ENCODE results near the gene EPM2A. TPM values are rescaled to one million over a fixed set of nuclear protein-coding genes. Genes with fewer than 3 reads are reported as not detected.

The EPM2A gene
- 1 to 10 TPM; 6.4 to 8.5 TPM for total RNA-seq

GRCh38 chr6:145735356-145736165 lies at the start of gene EPM2A:
EPM2A (minus strand) TSS chr6:145735520; CDS start chr6:145735498, 22 bp downstream.
- H3K4me1 Mint-ChIP-seq (ENCODE audit: low read depth) = peaks cover 22% of the 10 kb centered on the region
- peak; percentile 77 for DNase-seq
- CTCF ChIA-PET = interaction anchor here (0.6 to 1.5 kb wide), 2 partner anchors 32 to 79 kb away, joined by 3 to 10 read pairs; partner anchors contain the start of gene FBXO30
- H3K9me3 Mint-ChIP-seq = no peaks in the 10 kb centered on the region
- no peaks in the 10 kb centered on the region for H3K27me3 Mint-ChIP-seq
- H3K27ac Mint-ChIP-seq = peak within 1 kb of the TSS; percentile 99
- intact Hi-C loops (cut with micrococcal nuclease) = loop anchor here (1.0 to 10.0 kb wide), 7 partner anchors 79 to 1469 kb away; partner anchors contain the start of genes FBXO30, SHPRH and STXBP5
- H3K4me3 Mint-ChIP-seq = peak within 1 kb of the TSS; percentile 91
- POLR2A ChIA-PET = interaction anchor here (0.7 to 2.2 kb wide), 9 partner anchors 8 to 230 kb away, joined by 3 to 37 read pairs (median 5); partner anchors contain the start of genes FBXO30 and SHPRH
- no peaks in the 10 kb centered on the region for H3K36me3 Mint-ChIP-seq

GRCh38 chr6:145784683-145785082 lies 49.4 kb upstream of the EPM2A start:
- Mint-ChIP-seq H3K27ac (no peak overlapping the region), H3K9me3 (peaks cover 13% of the 10 kb centered on the region), H3K36me3 (peaks cover 12% of the 10 kb centered on the region), H3K4me3 (no peak overlapping the region), H3K27me3 (no peaks in the 10 kb centered on the region), H3K4me1 (ENCODE audit: low read depth) (no peaks in the 10 kb centered on the region)
- intact Hi-C loops (cut with micrococcal nuclease) = no loop called here
- POLR2A ChIA-PET = no interaction called here
- CTCF ChIA-PET = no interaction called here
- no peak for DNase-seq

DNA sequence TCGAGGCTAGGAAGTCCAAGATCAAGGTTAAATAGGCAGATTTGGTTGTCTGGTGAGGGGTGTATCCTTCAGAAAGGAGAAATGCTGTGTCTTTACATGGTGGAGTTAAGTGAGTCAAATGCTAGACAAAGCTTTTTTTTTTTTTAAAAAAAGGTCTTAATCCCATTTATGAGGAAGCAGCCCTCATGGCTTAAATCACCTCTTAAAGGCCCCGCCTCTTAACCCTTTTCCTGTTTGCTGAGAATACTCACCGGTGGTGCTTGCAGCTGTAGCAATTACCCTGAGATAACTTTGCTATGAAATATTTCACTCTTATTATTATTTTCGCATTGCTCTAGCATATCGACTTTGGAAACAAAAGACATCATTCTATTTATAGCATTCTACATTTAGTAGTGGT lies 48.5 kb upstream of the EPM2A start:
- Mint-ChIP-seq H3K4me3 (no peak overlapping the region), H3K27ac (no peak overlapping the region), H3K36me3 (peaks cover 8% of the 10 kb centered on the region), H3K9me3 (peaks cover 6% of the 10 kb centered on the region), H3K27me3 (no peaks in the 10 kb centered on the region), H3K4me1 (ENCODE audit: low read depth) (no peaks in the 10 kb centered on the region)
- ChIA-PET POLR2A (no interaction called here), CTCF (no interaction called here)
- no peak for DNase-seq
- intact Hi-C loops (cut with micrococcal nuclease) = no loop called here

DNA sequence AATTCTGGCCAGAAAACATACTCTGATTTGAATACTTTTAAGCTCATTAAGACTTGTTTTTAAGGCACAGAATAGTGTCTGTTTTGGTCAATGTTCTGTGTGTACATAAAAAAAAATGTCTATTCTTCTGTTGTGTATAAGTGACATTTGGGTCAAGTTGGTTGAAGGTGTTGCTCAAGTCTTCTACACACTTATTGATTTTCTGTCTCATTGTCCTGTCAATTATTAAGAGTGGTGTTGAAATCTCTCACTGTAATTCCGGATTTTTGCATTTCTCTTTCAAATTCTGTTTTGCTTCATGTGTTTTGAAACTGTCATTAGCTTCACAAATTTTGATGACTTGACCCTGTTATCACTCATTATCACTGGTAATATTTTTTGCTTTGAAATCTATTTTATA lies 37.5 kb upstream of the EPM2A start:
- no peak for DNase-seq
- Mint-ChIP-seq H3K4me3 (no peak overlapping the region), H3K27me3 (peaks cover 2% of the 10 kb centered on the region), H3K36me3 (peaks cover under 1% of the 10 kb centered on the region), H3K27ac (no peak overlapping the region), H3K4me1 (ENCODE audit: low read depth) (no peaks in the 10 kb centered on the region), H3K9me3 (no peaks in the 10 kb centered on the region)
- POLR2A ChIA-PET = no interaction called here
- CTCF ChIA-PET = no interaction called here
- intact Hi-C loops (cut with micrococcal nuclease) = no loop called here

DNA sequence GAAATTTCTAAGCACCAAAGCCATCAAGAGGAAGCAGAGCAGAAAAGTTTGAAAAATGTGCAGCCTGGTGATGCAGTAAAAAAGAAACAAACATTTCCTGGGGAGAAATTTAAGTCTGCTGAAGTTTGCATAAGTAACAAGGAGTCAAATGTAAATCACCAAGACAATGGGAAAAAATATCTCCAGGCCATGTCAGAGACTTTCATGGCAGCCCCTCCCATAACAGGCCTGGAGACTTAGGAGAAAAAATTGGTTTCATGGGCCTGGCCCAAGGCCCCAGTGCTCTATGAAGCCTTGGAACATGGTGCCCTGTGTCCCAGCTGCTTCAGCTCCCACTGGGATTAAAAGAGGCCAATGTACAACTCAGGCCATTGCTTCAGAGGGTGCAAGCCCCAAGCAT lies 30.1 kb upstream of the EPM2A start:
- ChIA-PET POLR2A (no interaction called here), CTCF (no interaction called here)
- no peak overlapping the region for H3K4me3 Mint-ChIP-seq

GRCh38 chr6:145763742-145764141 lies 28.4 kb upstream of the EPM2A start:
- no peak for DNase-seq
- H3K4me1 Mint-ChIP-seq (ENCODE audit: low read depth) = no peaks in the 10 kb centered on the region
- H3K27ac Mint-ChIP-seq = no peak overlapping the region
- intact Hi-C loops (cut with micrococcal nuclease) = no loop called here
- peaks cover 2% of the 10 kb centered on the region for H3K9me3 Mint-ChIP-seq
- no peaks in the 10 kb centered on the region for H3K27me3 Mint-ChIP-seq
- CTCF ChIA-PET = interaction anchor here (1.0 kb wide), 1 partner anchor 8 kb away, joined by 3 read pairs; no protein-coding TSS in a partner anchor
- POLR2A ChIA-PET = no interaction called here
- H3K36me3 Mint-ChIP-seq = no peaks in the 10 kb centered on the region
- no peak overlapping the region for H3K4me3 Mint-ChIP-seq

More for the DNA sequence above, 30.1 kb upstream of the EPM2A start:
- Mint-ChIP-seq H3K36me3 (no peaks in the 10 kb centered on the region), H3K9me3 (peaks cover 2% of the 10 kb centered on the region), H3K27me3 (no peaks in the 10 kb centered on the region), H3K27ac (no peak overlapping the region), H3K4me1 (ENCODE audit: low read depth) (no peaks in the 10 kb centered on the region)
- no peak for DNase-seq
- intact Hi-C loops (cut with micrococcal nuclease) = no loop called here

DNA sequence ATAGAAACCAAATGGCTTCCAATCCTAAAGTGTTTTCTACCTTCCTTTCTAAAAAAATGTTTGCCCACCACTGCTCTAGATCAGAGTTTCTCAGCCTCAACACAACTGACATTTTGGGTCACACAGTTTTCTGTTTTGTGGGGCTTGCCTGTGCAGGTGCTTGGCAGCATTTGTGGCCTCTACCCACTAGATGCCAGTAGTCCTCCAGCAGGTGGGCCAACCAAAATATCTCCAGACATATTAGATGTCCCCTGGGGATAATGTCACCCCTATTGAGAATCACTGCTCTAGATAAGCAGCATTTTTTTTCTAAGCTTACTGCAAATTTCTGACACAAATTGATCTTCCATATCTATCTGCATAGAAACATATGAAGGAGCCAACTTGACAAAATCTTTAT lies 26.3 kb upstream of the EPM2A start:
- Mint-ChIP-seq H3K27me3 (no peaks in the 10 kb centered on the region), H3K27ac (no peak overlapping the region), H3K9me3 (peaks cover 2% of the 10 kb centered on the region), H3K4me3 (no peak overlapping the region), H3K36me3 (no peaks in the 10 kb centered on the region), H3K4me1 (ENCODE audit: low read depth) (no peaks in the 10 kb centered on the region)
- CTCF ChIA-PET = no interaction called here
- POLR2A ChIA-PET = no interaction called here
- intact Hi-C loops (cut with micrococcal nuclease) = no loop called here
- no peak for DNase-seq

GRCh38 chr6:145758113-145758512 lies 22.8 kb upstream of the EPM2A start:
- intact Hi-C loops (cut with micrococcal nuclease) = no loop called here

DNA sequence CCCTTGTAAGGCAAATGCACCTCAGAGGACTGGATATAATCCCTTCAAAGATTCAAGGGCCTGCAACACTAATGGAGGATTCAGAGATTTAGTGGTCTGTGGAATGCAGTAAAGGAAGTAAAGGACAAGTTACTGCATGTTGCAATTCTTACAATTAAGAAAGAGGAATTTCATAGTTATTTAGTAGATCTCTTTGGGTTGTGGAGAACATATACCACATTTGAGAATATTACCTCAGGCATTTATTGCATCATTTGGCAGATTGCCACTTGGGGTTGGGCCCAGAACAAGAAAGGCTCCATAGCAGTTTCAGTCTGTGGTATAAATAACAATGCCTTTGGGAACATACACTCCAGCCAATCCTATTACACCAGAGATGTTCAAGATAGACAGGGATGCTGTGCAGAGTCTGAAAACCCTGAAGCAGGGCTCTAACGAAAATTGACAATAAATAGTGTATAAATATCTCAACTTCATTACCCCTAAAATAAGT lies 20.9 kb upstream of the EPM2A start:
- Mint-ChIP-seq H3K27ac (no peak overlapping the region), H3K4me3 (no peak overlapping the region), H3K27me3 (no peaks in the 10 kb centered on the region), H3K4me1 (ENCODE audit: low read depth) (no peaks in the 10 kb centered on the region), H3K9me3 (no peaks in the 10 kb centered on the region), H3K36me3 (no peaks in the 10 kb centered on the region)
- intact Hi-C loops (cut with micrococcal nuclease) = no loop called here
- CTCF ChIA-PET = no interaction called here
- POLR2A ChIA-PET = no interaction called here
- DNase-seq = no peak

More at GRCh38 chr6:145758113-145758512, 22.8 kb upstream of the EPM2A start:
- Mint-ChIP-seq H3K4me3 (no peak overlapping the region), H3K27me3 (no peaks in the 10 kb centered on the region), H3K36me3 (no peaks in the 10 kb centered on the region), H3K9me3 (no peaks in the 10 kb centered on the region), H3K27ac (no peak overlapping the region), H3K4me1 (ENCODE audit: low read depth) (no peaks in the 10 kb centered on the region)
- ChIA-PET CTCF (no interaction called here), POLR2A (no interaction called here)
- DNase-seq = no peak

DNA sequence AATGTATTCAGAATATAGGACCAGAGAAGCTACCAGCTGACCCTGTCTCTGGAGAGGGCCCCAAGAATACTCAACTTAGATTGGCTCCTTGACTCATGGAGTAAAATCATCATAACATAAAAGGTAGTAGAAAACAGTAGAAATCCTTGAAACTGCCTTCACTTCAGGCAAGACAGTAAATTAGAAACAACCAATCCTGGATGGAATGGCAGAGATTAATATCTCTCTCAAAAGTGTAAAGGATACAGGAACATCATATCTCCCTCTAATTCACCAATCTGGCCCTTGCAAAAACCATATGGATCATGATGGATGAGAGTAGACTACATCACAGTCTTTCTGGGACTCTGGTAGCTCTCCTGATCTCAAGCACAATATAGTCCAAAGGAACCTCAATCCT lies 20.4 kb upstream of the EPM2A start:
- Mint-ChIP-seq H3K27me3 (no peaks in the 10 kb centered on the region), H3K27ac (no peak overlapping the region), H3K9me3 (no peaks in the 10 kb centered on the region), H3K36me3 (no peaks in the 10 kb centered on the region), H3K4me3 (no peak overlapping the region), H3K4me1 (ENCODE audit: low read depth) (no peaks in the 10 kb centered on the region)
- intact Hi-C loops (cut with micrococcal nuclease) = no loop called here
- ChIA-PET POLR2A (no interaction called here), CTCF (no interaction called here)
- no peak for DNase-seq

DNA sequence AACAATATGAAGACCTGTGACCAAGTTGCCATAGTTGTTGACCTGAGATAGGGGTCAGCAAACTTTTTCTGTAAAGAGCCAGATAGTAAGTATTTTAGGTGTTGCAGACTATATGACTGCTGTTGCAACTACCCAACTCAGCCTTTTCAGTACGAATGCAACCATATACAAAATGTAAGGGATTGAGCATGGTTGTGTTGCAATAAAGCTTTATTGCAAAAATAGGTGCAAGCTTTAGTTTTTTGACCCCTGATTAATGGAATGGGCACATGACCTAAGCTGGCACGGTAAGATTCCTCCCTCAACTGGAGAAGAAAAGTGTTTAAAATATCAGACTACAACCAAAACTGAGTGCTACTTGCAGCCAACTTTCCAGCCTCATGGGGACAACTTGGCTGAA lies 17.3 kb upstream of the EPM2A start:
- Mint-ChIP-seq H3K4me3 (no peak overlapping the region), H3K9me3 (no peaks in the 10 kb centered on the region), H3K36me3 (peaks cover 2% of the 10 kb centered on the region), H3K4me1 (ENCODE audit: low read depth) (peaks cover 5% of the 10 kb centered on the region), H3K27me3 (no peaks in the 10 kb centered on the region), H3K27ac (no peak overlapping the region)
- ChIA-PET POLR2A (no interaction called here), CTCF (no interaction called here)
- no peak for DNase-seq
- intact Hi-C loops (cut with micrococcal nuclease) = no loop called here

DNA sequence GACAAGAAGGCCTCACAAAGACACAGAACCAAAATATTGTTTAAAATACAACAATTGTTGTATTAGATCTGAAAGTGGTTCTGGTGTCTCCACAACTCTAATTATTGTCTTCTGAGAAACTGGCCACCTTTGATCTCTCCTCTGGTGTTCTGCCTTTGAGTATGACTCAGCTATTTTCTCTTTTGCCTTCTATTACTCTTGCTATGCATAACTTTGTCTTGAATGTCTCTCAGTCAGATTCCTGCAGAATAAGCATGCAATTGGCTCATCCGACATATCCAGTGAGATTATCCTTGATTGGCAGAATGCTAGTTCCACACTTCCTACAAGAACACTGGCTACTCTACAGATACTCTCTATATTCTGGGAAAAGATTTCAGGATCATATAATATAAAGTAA lies 14.3 kb upstream of the EPM2A start:
- no peaks in the 10 kb centered on the region for H3K9me3 Mint-ChIP-seq
- intact Hi-C loops (cut with micrococcal nuclease) = no loop called here
- H3K27me3 Mint-ChIP-seq = no peaks in the 10 kb centered on the region
- H3K4me3 Mint-ChIP-seq = no peak overlapping the region
- ChIA-PET POLR2A (no interaction called here), CTCF (no interaction called here)
- H3K36me3 Mint-ChIP-seq = peaks cover 2% of the 10 kb centered on the region
- H3K27ac Mint-ChIP-seq = no peak overlapping the region
- H3K4me1 Mint-ChIP-seq (ENCODE audit: low read depth) = peaks cover 5% of the 10 kb centered on the region
- DNase-seq = no peak

GRCh38 chr6:145745861-145746260 lies 10.5 kb upstream of the EPM2A start:
- ChIA-PET CTCF (no interaction called here), POLR2A (no interaction called here)
- Mint-ChIP-seq H3K4me3 (no peak overlapping the region), H3K4me1 (ENCODE audit: low read depth) (peaks cover 5% of the 10 kb centered on the region), H3K27ac (no peak overlapping the region), H3K36me3 (peaks cover 2% of the 10 kb centered on the region), H3K27me3 (no peaks in the 10 kb centered on the region), H3K9me3 (no peaks in the 10 kb centered on the region)
- DNase-seq = no peak
- intact Hi-C loops (cut with micrococcal nuclease) = no loop called here

All from activated CD4-positive, alpha-beta memory T cell treated with anti-CD3 and anti-CD28 coated beads for 36 hours (primary cell).